HUES6 (cell line): ENCODE results near the gene SEC24C.

Source experiments
- H3K27ac ChIP-seq: 2 replicates; pipeline ENCODE4 v1.7.0; 2013; ENCODE audit warnings: low read depth, mild to moderate bottlenecking, low read length, inconsistent platforms
- H3K27me3 ChIP-seq: 2 replicates; pipeline ENCODE4 v1.6.1; 2013; ENCODE audit warnings: low read length; ENCODE audit not compliant: control insufficient read depth, insufficient read depth
- H3K36me3 ChIP-seq: 2 replicates; pipeline ENCODE4 v1.6.1; 2013; ENCODE audit warnings: low read length; ENCODE audit not compliant: control insufficient read depth, insufficient read depth
- H3K4me1 ChIP-seq: 2 replicates; pipeline ENCODE4 v1.6.1; 2013; ENCODE audit warnings: low read length; ENCODE audit not compliant: control insufficient read depth, insufficient read depth
- H3K4me3 ChIP-seq: 2 replicates; pipeline ENCODE4 v1.5.1; 2013; ENCODE audit warnings: low read depth, low read length
- H3K9ac ChIP-seq: one replicate; pipeline ENCODE4 v1.6.1; 2013; ENCODE audit warnings: mild to moderate bottlenecking, low read length
- H3K9me3 ChIP-seq: 2 replicates; pipeline ENCODE4 v1.6.1; 2013; ENCODE audit warnings: low read depth, low read length; ENCODE audit not compliant: control insufficient read depth, insufficient read depth

The SEC24C gene

DNA sequence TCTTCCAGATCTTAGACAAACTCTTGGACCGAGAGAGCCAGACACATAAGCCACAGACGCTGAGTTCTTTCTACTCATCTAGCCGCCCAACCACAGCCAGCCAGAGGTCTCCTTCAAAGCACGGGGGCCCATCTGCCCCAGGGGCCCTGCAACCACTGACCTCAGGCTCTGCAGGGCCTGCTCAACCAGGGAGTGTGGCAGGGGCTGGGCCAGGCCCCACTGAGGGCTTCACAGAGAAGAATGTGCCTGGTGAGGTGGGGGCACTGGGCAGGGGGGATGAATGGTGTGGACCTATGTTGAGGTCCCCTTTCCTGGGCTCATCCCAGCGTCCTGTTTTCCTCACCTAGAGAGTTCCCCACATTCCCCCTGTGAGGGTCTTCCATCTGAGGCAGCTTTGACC lies 52.6 kb downstream of the SEC24C start:
- Histone ChIP-seq H3K9ac (no peak overlapping the region), H3K27me3 (no peaks in the 10 kb centered on the region), H3K36me3 (peaks cover 86% of the 10 kb centered on the region), H3K4me3 (no peak overlapping the region), H3K27ac (no peak overlapping the region), H3K9me3 (no peaks in the 10 kb centered on the region), H3K4me1 (no peaks in the 10 kb centered on the region)

DNA sequence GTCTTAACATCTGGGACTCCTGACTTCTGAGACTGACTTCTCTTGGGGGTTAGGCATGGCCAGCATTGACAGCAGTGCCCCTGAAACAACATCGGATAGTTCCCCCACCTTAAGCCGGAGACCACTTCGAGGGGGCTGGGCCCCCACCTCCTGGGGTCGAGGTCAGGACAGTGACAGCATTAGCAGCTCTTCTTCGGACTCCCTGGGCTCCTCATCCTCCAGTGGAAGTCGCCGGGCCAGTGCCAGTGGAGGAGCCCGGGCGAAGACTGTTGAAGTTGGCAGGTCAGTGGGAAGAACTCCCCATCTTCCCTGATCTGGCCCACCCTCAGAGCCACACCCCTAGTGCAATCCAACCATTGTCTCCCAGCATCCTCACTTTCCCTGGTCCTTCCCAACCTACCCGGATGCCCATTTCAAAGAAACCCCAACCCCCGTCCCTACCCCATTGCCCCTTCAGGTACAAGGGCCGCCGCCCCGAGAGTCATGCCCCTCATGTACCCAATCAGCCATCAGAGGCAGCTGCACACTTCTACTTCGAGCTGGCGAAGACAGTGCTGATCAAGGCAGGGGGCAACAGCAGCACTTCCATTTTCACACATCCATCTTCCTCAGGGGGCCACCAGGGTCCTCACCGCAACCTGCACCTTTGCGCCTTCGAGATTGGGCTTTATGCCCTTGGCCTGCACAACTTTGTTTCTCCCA lies 53.3 kb downstream of the SEC24C start:
- H3K9ac ChIP-seq, result no peak overlapping the region
- no peak overlapping the region for H3K27ac ChIP-seq
- H3K27me3 ChIP-seq, result no peaks in the 10 kb centered on the region
- H3K9me3 ChIP-seq, result no peaks in the 10 kb centered on the region
- no peak overlapping the region for H3K4me3 ChIP-seq
- no peaks in the 10 kb centered on the region for H3K4me1 ChIP-seq
- H3K36me3 ChIP-seq, result peaks cover 88% of the 10 kb centered on the region

DNA sequence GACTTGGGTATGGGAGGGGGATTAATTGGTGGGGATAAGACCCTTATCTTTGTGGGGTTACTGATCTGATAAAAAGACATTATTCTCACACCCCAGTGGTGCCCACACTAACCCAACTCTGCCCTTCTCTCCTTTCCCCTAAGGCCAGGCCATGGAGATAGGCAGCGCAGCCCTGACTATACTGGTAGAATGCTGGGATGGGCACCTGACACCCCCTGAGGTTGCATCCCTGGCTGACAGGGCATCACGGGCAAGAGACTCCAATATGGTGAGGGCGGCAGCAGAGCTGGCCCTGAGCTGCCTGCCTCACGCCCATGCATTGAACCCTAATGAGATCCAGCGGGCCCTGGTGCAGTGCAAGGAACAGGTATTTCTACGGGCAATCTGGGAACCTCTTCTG lies 53.9 kb downstream of the SEC24C start:
- Histone ChIP-seq H3K4me1 (no peaks in the 10 kb centered on the region), H3K27ac (no peak overlapping the region), H3K4me3 (no peak overlapping the region), H3K9me3 (no peaks in the 10 kb centered on the region), H3K27me3 (no peaks in the 10 kb centered on the region), H3K36me3 (peaks cover 88% of the 10 kb centered on the region), H3K9ac (no peak overlapping the region)

DNA sequence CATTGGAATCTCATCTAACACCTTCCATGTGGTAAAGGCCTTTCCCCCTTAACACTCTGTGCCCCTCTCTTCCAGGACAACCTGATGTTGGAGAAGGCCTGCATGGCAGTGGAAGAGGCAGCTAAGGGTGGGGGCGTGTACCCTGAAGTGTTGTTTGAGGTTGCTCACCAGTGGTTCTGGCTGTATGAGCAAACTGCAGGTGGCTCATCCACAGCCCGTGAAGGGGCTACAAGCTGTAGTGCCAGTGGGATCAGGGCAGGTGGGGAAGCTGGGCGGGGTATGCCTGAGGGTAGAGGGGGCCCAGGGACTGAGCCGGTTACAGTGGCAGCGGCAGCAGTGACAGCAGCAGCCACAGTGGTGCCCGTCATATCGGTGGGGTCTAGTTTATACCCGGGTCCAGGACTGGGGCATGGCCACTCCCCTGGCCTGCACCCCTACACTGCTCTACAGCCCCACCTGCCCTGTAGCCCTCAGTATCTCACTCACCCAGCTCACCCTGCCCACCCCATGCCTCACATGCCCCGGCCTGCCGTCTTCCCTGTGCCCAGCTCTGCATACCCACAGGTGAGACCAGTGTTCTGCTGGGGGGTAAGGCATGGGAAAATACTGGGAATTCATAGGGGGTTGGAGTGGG lies 54.9 kb downstream of the SEC24C start:
- peaks cover 89% of the 10 kb centered on the region for H3K36me3 ChIP-seq
- no peak overlapping the region for H3K27ac ChIP-seq
- H3K9me3 ChIP-seq, result no peaks in the 10 kb centered on the region
- H3K9ac ChIP-seq, result no peak overlapping the region
- H3K4me3 ChIP-seq, result no peak overlapping the region
- H3K4me1 ChIP-seq, result no peaks in the 10 kb centered on the region
- no peaks in the 10 kb centered on the region for H3K27me3 ChIP-seq

DNA sequence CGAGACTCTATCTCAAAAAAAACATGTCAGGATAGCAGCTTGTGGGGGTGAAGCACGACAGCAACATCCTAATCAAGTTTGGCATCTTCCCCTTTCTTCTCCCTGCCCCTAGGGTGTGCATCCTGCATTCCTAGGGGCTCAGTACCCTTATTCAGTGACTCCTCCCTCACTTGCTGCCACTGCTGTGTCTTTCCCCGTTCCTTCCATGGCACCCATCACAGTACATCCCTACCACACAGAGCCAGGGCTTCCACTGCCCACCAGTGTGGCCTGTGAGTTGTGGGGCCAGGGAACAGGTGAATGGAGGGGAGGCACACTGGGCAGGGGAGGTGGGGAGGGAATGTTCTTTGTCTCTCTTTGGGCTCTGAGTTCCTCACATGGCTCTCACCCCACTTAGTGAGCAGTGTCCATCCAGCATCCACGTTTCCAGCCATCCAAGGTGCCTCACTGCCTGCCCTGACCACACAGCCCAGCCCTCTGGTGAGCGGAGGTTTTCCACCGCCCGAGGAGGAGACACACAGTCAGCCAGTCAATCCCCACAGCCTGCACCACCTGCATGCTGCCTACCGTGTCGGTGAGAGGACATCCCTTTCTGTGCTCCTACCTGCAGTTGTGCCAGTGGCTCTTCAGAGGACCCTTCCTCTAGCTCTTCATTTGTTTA lies 55.9 kb downstream of the SEC24C start:
- peaks cover 82% of the 10 kb centered on the region for H3K36me3 ChIP-seq
- H3K9ac ChIP-seq, result no peak overlapping the region
- H3K27ac ChIP-seq, result no peak overlapping the region
- no peaks in the 10 kb centered on the region for H3K27me3 ChIP-seq
- no peaks in the 10 kb centered on the region for H3K9me3 ChIP-seq
- no peak overlapping the region for H3K4me3 ChIP-seq
- no peaks in the 10 kb centered on the region for H3K4me1 ChIP-seq

DNA sequence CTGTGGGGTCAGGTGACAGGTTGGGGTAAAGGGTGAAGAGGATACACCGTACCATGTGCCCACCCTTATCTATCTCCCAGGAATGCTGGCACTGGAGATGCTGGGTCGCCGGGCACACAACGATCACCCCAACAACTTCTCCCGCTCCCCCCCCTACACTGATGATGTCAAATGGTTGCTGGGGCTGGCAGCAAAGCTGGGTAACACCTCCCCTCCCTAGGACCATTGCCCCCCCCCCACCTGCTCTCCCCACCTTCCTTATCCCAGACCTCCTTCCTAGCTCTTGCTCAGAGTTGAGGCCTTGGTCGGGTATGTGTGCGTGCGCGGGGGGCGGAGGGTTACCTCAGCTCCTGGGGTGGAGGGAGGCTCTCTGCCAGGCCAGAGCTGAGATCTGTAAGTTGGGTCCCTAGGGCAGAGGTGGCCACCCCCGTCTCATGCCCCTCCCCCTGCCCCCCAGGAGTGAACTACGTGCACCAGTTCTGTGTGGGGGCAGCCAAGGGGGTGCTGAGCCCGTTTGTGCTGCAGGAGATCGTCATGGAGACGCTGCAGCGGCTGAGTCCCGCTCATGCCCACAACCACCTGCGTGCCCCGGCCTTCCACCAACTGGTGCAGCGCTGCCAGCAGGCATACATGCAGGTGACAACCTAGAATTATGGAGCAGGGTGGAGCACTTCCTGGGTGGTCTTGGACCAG lies 56.5 kb downstream of the SEC24C start:
- no peak overlapping the region for H3K4me3 ChIP-seq
- no peak overlapping the region for H3K9ac ChIP-seq
- H3K27me3 ChIP-seq, result no peaks in the 10 kb centered on the region
- H3K4me1 ChIP-seq, result no peaks in the 10 kb centered on the region
- H3K27ac ChIP-seq, result no peak overlapping the region
- no peaks in the 10 kb centered on the region for H3K9me3 ChIP-seq
- H3K36me3 ChIP-seq, result peaks cover 81% of the 10 kb centered on the region

DNA sequence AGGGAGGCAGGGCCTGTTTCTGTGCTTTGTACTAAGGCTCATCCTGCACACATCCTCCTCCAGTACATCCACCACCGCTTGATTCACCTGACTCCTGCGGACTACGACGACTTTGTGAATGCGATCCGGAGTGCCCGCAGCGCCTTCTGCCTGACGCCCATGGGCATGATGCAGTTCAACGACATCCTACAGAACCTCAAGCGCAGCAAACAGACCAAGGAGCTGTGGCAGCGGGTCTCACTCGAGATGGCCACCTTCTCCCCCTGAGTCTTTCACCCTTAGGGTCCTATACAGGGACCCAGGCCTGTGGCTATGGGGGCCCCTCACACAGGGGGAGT lies 57.0 kb downstream of the SEC24C start:
- Histone ChIP-seq H3K36me3 (peaks cover 83% of the 10 kb centered on the region), H3K27ac (no peak overlapping the region)

DNA sequence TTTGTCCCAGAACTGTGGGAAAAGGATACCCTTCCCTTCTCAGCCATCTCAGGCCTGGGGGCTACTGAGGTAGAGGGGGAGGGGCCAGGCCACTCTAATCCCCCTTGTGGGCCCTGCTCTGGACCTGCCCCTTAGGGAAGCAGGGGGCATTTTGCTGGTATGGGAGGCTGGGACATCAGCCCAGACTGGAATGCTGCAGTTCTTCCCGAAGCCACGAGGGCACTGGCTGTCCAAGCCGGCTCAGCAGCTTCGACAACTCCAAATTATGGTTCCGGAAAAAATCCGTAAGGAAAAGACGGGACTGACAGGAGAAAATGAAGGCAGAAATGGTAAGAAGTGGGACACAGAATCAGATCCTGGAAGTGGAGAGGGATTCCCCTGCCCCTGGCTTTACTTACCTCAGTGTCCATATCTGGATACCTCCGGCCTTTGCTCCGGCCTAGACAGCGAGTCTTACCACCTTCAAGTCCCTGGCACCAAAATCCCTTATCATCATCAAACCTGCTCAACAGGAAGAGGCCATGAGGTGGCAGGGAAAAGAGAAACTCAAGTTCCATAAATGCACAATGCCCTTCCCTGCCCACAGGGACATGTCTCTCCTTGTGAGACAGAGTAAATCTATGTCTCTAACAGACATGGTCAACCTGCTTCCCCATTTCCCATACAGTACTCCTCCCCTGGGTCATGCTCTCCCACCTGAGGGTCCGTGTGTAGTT lies 58.3 kb downstream of the SEC24C start:
- peaks cover 84% of the 10 kb centered on the region for H3K36me3 ChIP-seq
- H3K27ac ChIP-seq, result no peak overlapping the region
- no peaks in the 10 kb centered on the region for H3K9me3 ChIP-seq
- H3K4me1 ChIP-seq, result no peaks in the 10 kb centered on the region
- H3K9ac ChIP-seq, result no peak overlapping the region
- H3K27me3 ChIP-seq, result no peaks in the 10 kb centered on the region
- no peak overlapping the region for H3K4me3 ChIP-seq

More for the DNA sequence above, 57.0 kb downstream of the SEC24C start:
- H3K9ac ChIP-seq, result no peak overlapping the region
- H3K9me3 ChIP-seq, result no peaks in the 10 kb centered on the region
- no peak overlapping the region for H3K4me3 ChIP-seq
- H3K27me3 ChIP-seq, result no peaks in the 10 kb centered on the region
- no peaks in the 10 kb centered on the region for H3K4me1 ChIP-seq

DNA sequence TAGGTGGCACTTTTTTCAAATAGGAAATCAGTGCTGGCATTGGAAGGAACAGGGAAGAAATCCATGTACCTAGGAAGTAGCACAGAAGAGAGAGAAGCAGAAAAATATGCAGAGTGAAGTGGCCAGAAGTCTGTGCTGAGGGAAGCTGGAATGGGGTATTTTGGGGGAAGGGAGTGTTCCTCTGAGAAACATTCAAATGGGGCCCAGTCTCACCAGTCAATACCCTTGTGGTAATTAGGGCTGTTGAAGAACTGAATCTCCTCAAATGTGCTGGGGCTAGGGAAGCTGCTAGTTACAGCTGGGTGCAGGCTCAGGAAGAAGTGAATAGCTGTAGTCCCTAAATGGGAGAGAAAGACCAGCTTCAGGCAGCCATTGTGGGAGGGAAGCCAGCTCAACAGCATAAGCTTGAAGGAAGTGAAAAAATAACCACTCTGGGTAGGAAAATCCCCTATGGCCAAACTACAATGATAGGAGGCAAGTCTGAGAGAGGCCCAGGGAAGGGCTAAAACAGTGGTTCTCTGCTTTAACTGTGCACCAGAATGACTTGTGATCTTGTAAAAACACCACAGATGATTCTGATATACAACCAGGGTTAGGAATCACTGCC lies 59.6 kb downstream of the SEC24C start:
- no peak overlapping the region for H3K9ac ChIP-seq
- peaks cover 85% of the 10 kb centered on the region for H3K36me3 ChIP-seq
- H3K9me3 ChIP-seq, result no peaks in the 10 kb centered on the region
- no peaks in the 10 kb centered on the region for H3K4me1 ChIP-seq
- no peak overlapping the region for H3K27ac ChIP-seq
- no peaks in the 10 kb centered on the region for H3K27me3 ChIP-seq
- no peak overlapping the region for H3K4me3 ChIP-seq

DNA sequence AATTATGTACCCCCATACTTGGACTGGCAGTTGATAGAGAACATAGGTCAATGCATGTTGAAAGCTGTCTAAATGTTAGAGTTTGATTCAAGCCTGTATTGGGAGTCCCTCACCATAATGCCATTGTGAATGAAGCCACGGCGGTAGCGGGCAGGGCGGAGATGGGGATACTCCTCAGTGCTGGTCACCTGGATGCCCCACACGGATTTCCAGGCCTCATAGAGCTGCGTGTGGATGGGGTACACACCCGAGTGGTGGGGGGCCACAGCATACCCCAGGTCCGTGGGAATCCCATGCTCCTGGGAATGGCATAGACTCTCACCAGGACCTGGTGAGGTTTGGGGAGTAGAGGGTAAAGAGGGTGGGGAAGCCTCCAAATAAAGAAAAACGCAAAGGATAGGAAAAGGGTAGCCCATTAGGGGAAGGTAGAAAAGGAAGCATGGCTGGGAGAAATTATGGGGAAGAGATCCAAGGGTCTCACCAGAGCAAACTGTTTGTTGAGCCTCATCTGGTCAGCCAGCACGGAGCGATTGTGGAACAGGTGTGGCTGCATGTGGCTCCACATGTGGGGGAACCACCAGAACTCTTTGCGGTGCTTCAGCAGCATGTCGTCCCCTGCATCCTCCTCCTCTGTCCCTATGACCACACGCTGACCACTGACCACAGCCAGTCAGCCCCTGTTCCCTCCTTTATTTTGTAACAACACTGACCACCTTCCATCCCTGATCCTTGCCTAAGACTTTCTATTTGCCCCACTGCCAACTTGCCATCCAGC lies 62.2 kb downstream of the SEC24C start:
- H3K9ac ChIP-seq, result no peak overlapping the region
- no peaks in the 10 kb centered on the region for H3K9me3 ChIP-seq
- no peaks in the 10 kb centered on the region for H3K4me1 ChIP-seq
- H3K4me3 ChIP-seq, result no peak overlapping the region
- no peak overlapping the region for H3K27ac ChIP-seq
- H3K36me3 ChIP-seq, result peaks cover 62% of the 10 kb centered on the region
- H3K27me3 ChIP-seq, result no peaks in the 10 kb centered on the region
